ENCODE measurements around the gene CEACAM19. TPM values are rescaled to one million over a fixed set of nuclear protein-coding genes. Genes with fewer than 3 reads are reported as not detected.
"Not testable (repeated sequence)": the region's sequence is repeated elsewhere in the genome, so short reads cannot be mapped to it uniquely, and the experiment has no call there.

The CEACAM19 gene, protein sequence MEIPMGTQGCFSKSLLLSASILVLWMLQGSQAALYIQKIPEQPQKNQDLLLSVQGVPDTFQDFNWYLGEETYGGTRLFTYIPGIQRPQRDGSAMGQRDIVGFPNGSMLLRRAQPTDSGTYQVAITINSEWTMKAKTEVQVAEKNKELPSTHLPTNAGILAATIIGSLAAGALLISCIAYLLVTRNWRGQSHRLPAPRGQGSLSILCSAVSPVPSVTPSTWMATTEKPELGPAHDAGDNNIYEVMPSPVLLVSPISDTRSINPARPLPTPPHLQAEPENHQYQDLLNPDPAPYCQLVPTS
- total RNA-seq, result 1 to 10 TPM in 3 of 4 donors, under 1 TPM in 1; 0.78 to 5.5 (median 3.8) TPM

- Histone ChIP-seq H3K27me3 (no peaks in the 10 kb centered on the region), H3K9me3 (no peaks in the 10 kb centered on the region), H3K27ac (peak within 1 kb of the TSS in 1 of 3 donors; percentile 49), H3K4me1 (peaks cover 0 to 21% of the 10 kb centered on the region in 2 donors), H3K36me3 (no peaks in the 10 kb centered on the region), H3K4me3 (replicated peaks in 1 of 3) (no peak within 1 kb of the TSS)
- TF ChIP-seq CTCF (IDR thresholded peaks at IDR 0.05), result no peak
- TF ChIP-seq POLR2A (IDR thresholded peaks at IDR 0.05), result peak in 1 of 2 donors; percentile 9
- intact Hi-C loops (cut with DNase I), result no loop called here
- 36 to 65% methylated on average over 2 of the region's 2 CpGs for WGBS, 2 donors
- DNase-seq, result peak in 1 of 2 donors; percentile 35
Observed at GRCh38 chr19:44671400-44671799, at the start of gene CEACAM19. Gene CEACAM19, plus strand, starts transcription at chr19:44671482. Its CDS starts 450 bp downstream, at chr19:44671932.

DNA sequence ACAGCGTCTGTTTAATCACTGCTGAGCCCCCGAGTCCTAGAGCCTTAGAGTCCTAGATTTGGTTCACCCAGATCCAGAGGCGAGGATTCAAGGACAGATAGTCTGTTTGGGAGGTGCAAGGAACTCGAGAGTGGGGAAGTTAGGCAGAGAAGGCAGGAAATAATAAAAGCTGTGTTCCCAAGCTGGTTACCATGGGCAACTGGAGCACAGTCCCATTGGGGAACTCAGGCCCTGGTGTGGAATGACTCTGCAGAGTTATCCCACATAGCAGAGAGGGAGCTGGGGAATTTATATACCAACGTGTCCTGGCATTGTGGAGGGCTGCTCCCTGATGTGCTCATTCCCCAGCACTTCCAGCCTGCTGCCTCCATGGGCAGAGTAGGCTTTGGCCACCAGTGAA, 48.2 kb upstream of the CEACAM19 start:
- Histone ChIP-seq H3K36me3 (no peaks in the 10 kb centered on the region), H3K4me3 (replicated peaks in 1 of 3) (no peak overlapping the region), H3K27ac (no peak overlapping the region), H3K9me3 (no peaks in the 10 kb centered on the region), H3K4me1 (no peaks in the 10 kb centered on the region), H3K27me3 (no peaks in the 10 kb centered on the region)
- no peak for TF ChIP-seq POLR2A (IDR thresholded peaks at IDR 0.05)
- TF ChIP-seq CTCF (IDR thresholded peaks at IDR 0.05), result no peak
- no peak for DNase-seq
- WGBS, 2 donors, result 58 to 63% methylated on average over 5 of the region's 5 CpGs
- intact Hi-C loops (cut with DNase I), result no loop called here

DNA sequence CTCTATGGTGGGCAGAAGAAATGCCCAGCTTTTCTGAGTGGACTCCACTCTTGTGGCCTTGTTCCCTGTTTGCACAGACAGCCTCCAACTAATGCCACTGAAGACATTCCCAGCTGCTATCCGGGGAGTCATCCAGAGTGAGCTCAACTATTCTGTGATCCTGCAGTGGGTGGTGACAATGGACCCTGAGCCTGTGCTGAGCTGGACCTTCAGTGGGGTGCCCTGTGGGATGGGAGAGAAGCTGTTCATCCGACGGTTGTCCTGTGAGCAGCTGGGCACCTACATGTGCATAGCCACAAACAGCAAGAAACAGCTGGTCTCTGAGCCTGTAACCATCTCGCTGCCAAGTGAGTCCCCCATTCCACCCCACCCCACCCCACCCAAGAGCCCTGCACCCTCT, 47.7 kb upstream of the CEACAM19 start:
- Histone ChIP-seq H3K9me3 (no peaks in the 10 kb centered on the region), H3K27me3 (no peaks in the 10 kb centered on the region), H3K4me3 (replicated peaks in 1 of 3) (no peak overlapping the region), H3K4me1 (no peaks in the 10 kb centered on the region), H3K27ac (no peak overlapping the region), H3K36me3 (no peaks in the 10 kb centered on the region)
- no peak for DNase-seq
- TF ChIP-seq CTCF (IDR thresholded peaks at IDR 0.05), result no peak
- TF ChIP-seq POLR2A (IDR thresholded peaks at IDR 0.05), result no peak
- intact Hi-C loops (cut with DNase I), result no loop called here
- whole genome bisulfite sequencing, 2 donors, result 96 to 100% methylated on average over 2 to 4 of the region's 4 CpGs

- 91 to 95% methylated on average over 4 of the region's 4 CpGs for WGBS, 2 donors
- intact Hi-C loops (cut with DNase I), result no loop called here
Observed at GRCh38 chr19:44624840-44625354, 46.4 kb upstream of the CEACAM19 start.

DNA sequence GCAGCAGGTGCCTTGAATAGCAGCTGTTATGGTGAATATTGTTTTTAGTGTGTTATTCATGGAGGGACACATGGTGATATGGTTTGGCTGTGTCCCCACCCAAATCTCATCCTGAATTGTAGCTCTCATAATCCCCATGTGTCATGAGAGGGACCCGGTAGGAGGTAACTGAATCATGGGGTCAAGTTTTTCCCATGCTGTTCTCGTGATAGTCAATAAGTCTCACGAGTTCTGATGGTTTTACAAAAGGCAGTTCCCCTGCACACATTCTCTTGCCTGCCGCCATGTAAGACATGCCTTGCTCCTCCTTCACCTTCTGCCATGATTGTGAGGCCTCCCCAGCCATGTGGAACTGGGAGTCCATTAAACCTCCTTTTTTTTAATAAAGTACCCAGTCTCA, 45.6 kb upstream of the CEACAM19 start:
- H3K9me3 ChIP-seq; intact Hi-C loops (cut with DNase I); H3K27me3 ChIP-seq; DNase-seq; H3K36me3 ChIP-seq; H3K4me1 ChIP-seq; H3K4me3 ChIP-seq (replicated peaks in 1 of 3); H3K27ac ChIP-seq: not testable (repeated sequence)
- 81 to 95% methylated on average over 4 of the region's 4 CpGs for WGBS, 2 donors

More at GRCh38 chr19:44624840-44625354, 46.4 kb upstream of the CEACAM19 start:
- Histone ChIP-seq H3K4me3 (replicated peaks in 1 of 3) (no peak overlapping the region), H3K36me3 (no peaks in the 10 kb centered on the region), H3K4me1 (no peaks in the 10 kb centered on the region), H3K27ac (no peak overlapping the region), H3K9me3 (no peaks in the 10 kb centered on the region), H3K27me3 (no peaks in the 10 kb centered on the region)
- no peak for TF ChIP-seq CTCF (IDR thresholded peaks at IDR 0.05)
- no peak for TF ChIP-seq POLR2A (IDR thresholded peaks at IDR 0.05)
- no peak for DNase-seq
